Renal pelvis (tissue), 4 donors: ENCODE measurements around the gene TMEM190. TPM values are rescaled to one million over a fixed set of nuclear protein-coding genes. Genes with fewer than 3 reads are reported as not detected.
"Not testable (repeated sequence)": the region's sequence is repeated elsewhere in the genome, so short reads cannot be mapped to it uniquely, and the experiment has no call there.

Experiments
- DNase-seq: peaks from one replicate; pipeline ENCODE4 v3.0.0-alpha.2; 2013
- polyA plus RNA-seq, 3 donors: library from polyadenylated mRNA; unstranded; fragments of 120-200 nt; gene quantifications; one replicate each; pipeline ENCODE4 v1.2.1, GENCODE V29; 2013; ENCODE audit not compliant: insufficient read length in 3 of 3

The TMEM190 gene
- polyA plus RNA-seq, 3 donors, result 0.41 to 0.81 (median 0.55) TPM

- DNase-seq, result no peak
These were observed 42.5 kb downstream of the TMEM190 start for GRCh38 chr19:55419103-55419502.

- DNase-seq, result no peak
These were observed 43.1 kb downstream of the TMEM190 start for GRCh38 chr19:55419624-55420236.

GRCh38 chr19:55421281-55421680 lies 44.7 kb downstream of the TMEM190 start:
- not testable (repeated sequence) for DNase-seq

GRCh38 chr19:55423225-55424005 lies 46.8 kb downstream of the TMEM190 start:
- DNase-seq, result no peak

GRCh38 chr19:55424518-55424917 lies 47.9 kb downstream of the TMEM190 start:
- no peak for DNase-seq

GRCh38 chr19:55426042-55426441 lies 49.4 kb downstream of the TMEM190 start:
- no peak for DNase-seq

Other genes with a start within 250 kb of the TMEM190 start
- 1 to 10 TPM; 4.6 to 6.7 (median 5.3) TPM for gene TNNT1, start 227.6 kb upstream of the TMEM190 start, polyA plus RNA-seq
- gene TNNI3, start 219.1 kb upstream of the TMEM190 start, polyA plus RNA-seq, result 1 to 10 TPM; 4.2 to 7.5 (median 6.3) TPM
- 10 to 100 TPM in 1 of 3 donors, 1 to 10 TPM in 2; 6.7 to 11.7 (median 9.2) TPM for gene DNAAF3, start 210.2 kb upstream of the TMEM190 start, polyA plus RNA-seq
- under 1 TPM; 0.30 to 0.47 (median 0.41) TPM for gene SYT5, start 196.5 kb upstream of the TMEM190 start, polyA plus RNA-seq
- gene PTPRH, start 167.3 kb upstream of the TMEM190 start, polyA plus RNA-seq, result under 1 TPM; 0.16 to 0.24 (median 0.17) TPM
- gene TMEM86B, start 148.1 kb upstream of the TMEM190 start, polyA plus RNA-seq, result 1 to 10 TPM; 4.4 to 6.5 (median 4.6) TPM
- gene PPP6R1, start 117.8 kb upstream of the TMEM190 start, polyA plus RNA-seq, result 10 to 100 TPM; 48.3 to 52.8 (median 52.6) TPM
- 10 to 100 TPM; 36.4 to 49.5 (median 42.5) TPM for gene HSPBP1, start 96.7 kb upstream of the TMEM190 start, polyA plus RNA-seq
- gene BRSK1, start 92.8 kb upstream of the TMEM190 start, polyA plus RNA-seq, result 10 to 100 TPM; 11.5 to 18.7 (median 16.5) TPM
- gene TMEM150B, start 51.5 kb upstream of the TMEM190 start, polyA plus RNA-seq, result 1 to 10 TPM; 1.4 to 1.6 (median 1.6) TPM
- 10 to 100 TPM; 21.5 to 37.2 (median 33.0) TPM for gene KMT5C, start 37.0 kb upstream of the TMEM190 start, polyA plus RNA-seq
- gene COX6B2, start 22.1 kb upstream of the TMEM190 start, polyA plus RNA-seq, result 1 to 10 TPM in 2 of 3 donors, under 1 TPM in 1; 0.97 to 2.0 (median 1.3) TPM
- gene GARIN5B, start 13.6 kb upstream of the TMEM190 start, polyA plus RNA-seq, result under 1 TPM; 0.13 to 0.31 (median 0.14) TPM
- 1 to 10 TPM; 1.2 to 2.0 (median 1.5) TPM for gene IL11, start 6.4 kb upstream of the TMEM190 start, polyA plus RNA-seq
- 1 to 10 TPM in 1 of 3 donors, under 1 TPM in 2; 0.61 to 1.2 (median 0.91) TPM for gene TMEM238, start 7.5 kb downstream of the TMEM190 start, polyA plus RNA-seq
- gene RPL28, start 9.1 kb downstream of the TMEM190 start, polyA plus RNA-seq, result 1,000 to 10,000 TPM; 1,015 to 1,277 (median 1,113) TPM
- 10 to 100 TPM; 45.2 to 74.8 (median 57.4) TPM for gene UBE2S, start 31.0 kb downstream of the TMEM190 start, polyA plus RNA-seq
- under 1 TPM; 0.10 to 0.31 (median 0.26) TPM for gene SHISA7, start 66.5 kb downstream of the TMEM190 start, polyA plus RNA-seq
- 10 to 100 TPM; 42.6 to 52.1 (median 50.0) TPM for gene ISOC2, start 84.8 kb downstream of the TMEM190 start, polyA plus RNA-seq
- gene C19orf85, start 87.9 kb downstream of the TMEM190 start, polyA plus RNA-seq, result not detected
- gene ZNF628, start 99.8 kb downstream of the TMEM190 start, polyA plus RNA-seq, result 1 to 10 TPM; 5.1 to 6.8 (median 5.2) TPM
- gene NAT14, start 108.4 kb downstream of the TMEM190 start, polyA plus RNA-seq, result 10 to 100 TPM; 45.7 to 58.9 (median 58.8) TPM
- 1 to 10 TPM; 1.6 to 4.1 (median 2.1) TPM for gene SSC5D, start 111.6 kb downstream of the TMEM190 start, polyA plus RNA-seq
- gene SBK2, start 160.3 kb downstream of the TMEM190 start, polyA plus RNA-seq, result 1 to 10 TPM in 2 of 3 donors, under 1 TPM in 1; 0.99 to 2.3 (median 1.5) TPM
- under 1 TPM in 2 of 3 donors, not detected in 1; 0.11 to 0.44 TPM for gene SBK3, start 168.7 kb downstream of the TMEM190 start, polyA plus RNA-seq
- 10 to 100 TPM; 21.5 to 23.7 (median 22.9) TPM for gene ZNF579, start 204.0 kb downstream of the TMEM190 start, polyA plus RNA-seq
- gene FIZ1, start 222.7 kb downstream of the TMEM190 start, polyA plus RNA-seq, result 10 to 100 TPM; 25.2 to 27.9 (median 25.6) TPM
- 10 to 100 TPM; 10.5 to 13.2 (median 12.4) TPM for gene ZNF524, start 223.5 kb downstream of the TMEM190 start, polyA plus RNA-seq
- 10 to 100 TPM in 2 of 3 donors, 1 to 10 TPM in 1; 9.9 to 13.5 (median 11.6) TPM for gene ZNF865, start 228.8 kb downstream of the TMEM190 start, polyA plus RNA-seq
- gene ZNF784, start 247.7 kb downstream of the TMEM190 start, polyA plus RNA-seq, result 10 to 100 TPM; 13.6 to 15.9 (median 13.9) TPM